H1 (cell line): Measurements from ENCODE around the gene NSD2. TPM values are rescaled to one million over a fixed set of nuclear protein-coding genes. Genes with fewer than 3 reads are reported as not detected.

Source experiments
- CTCF ChIA-PET: fragments of 300-600 bp; sonication (Branson Sonifier 250); formaldehyde crosslinking; loops from one replicate; lab custom pipeline; 2021; ENCODE audit not compliant: partially characterized antibody; lab: Charles Lee
- POLR2A ChIA-PET: fragments of 300-600 bp; sonication (Branson Sonifier 250); formaldehyde crosslinking; loops from one replicate; lab custom pipeline; 2021; ENCODE audit warnings: inconsistent platforms; ENCODE audit not compliant: partially characterized antibody; lab: Charles Lee
- DNase-seq, 2 experiments: peaks; one replicate each; pipeline versions ENCODE4 v3.0.0 to v3.0.0-alpha.2; 2010 to 2022; ENCODE audit warnings: low spot score in 2 of 2, low read depth in 1 of 2, mixed read lengths in 1 of 2
- FAIRE-seq: peaks from 2 replicates; lab custom pipeline; 2011; peaks lifted over from hg19 to GRCh38; lab: Jason Lieb, UNC
- H2AFZ ChIP-seq: 2 replicates; pipeline ENCODE4 v1.8.1; 2012; ENCODE audit warnings: low read length, inconsistent platforms
- H2AK5ac ChIP-seq: 2 replicates; pipeline ENCODE4 v1.6.1; 2013; ENCODE audit warnings: low read depth, low read length
- H2BK120ac ChIP-seq: replicated peaks from 2 replicates; pipeline ENCODE3; 2013; ENCODE audit warnings: low read depth, low read length, inconsistent platforms
- H2BK12ac ChIP-seq: 2 replicates; pipeline ENCODE4 v1.6.1; 2013; ENCODE audit warnings: low read depth, low read length
- H2BK15ac ChIP-seq: 2 replicates; pipeline ENCODE4 v1.6.1; 2013; ENCODE audit warnings: low read length
- H2BK20ac ChIP-seq: 2 replicates; pipeline ENCODE4 v1.6.1; 2013; ENCODE audit warnings: low read length
- H2BK5ac ChIP-seq: 2 replicates; pipeline ENCODE4 v1.6.1; 2013; ENCODE audit warnings: low read depth, low read length
- H3K14ac ChIP-seq: 2 replicates; pipeline ENCODE4 v1.6.1; 2013; ENCODE audit warnings: inconsistent platforms; ENCODE audit not compliant: insufficient read length
- H3K18ac ChIP-seq: 2 replicates; pipeline ENCODE4 v1.6.1; 2013; ENCODE audit warnings: low read length; ENCODE audit errors: extremely low read depth
- H3K23ac ChIP-seq: 2 replicates; pipeline ENCODE4 v1.6.1; 2013; ENCODE audit warnings: inconsistent platforms; ENCODE audit not compliant: insufficient read length
- H3K23me2 ChIP-seq: 2 replicates; pipeline ENCODE4 v1.6.1; 2013; ENCODE audit warnings: low read depth, low read length
- H3K27ac ChIP-seq: 2 replicates; pipeline ENCODE4 v1.6.1; 2011; ENCODE audit warnings: low read depth, low read length, inconsistent platforms
- H3K27me3 ChIP-seq, 4 experiments: replicated peaks in 1 of 4; 1 replicate in 1 of 4; 2 replicates in 3 of 4; pipeline versions ENCODE4 v1.6.1 to v1.8.1; 2011 to 2013; ENCODE audit warnings: low read length in 3 of 4, mild to moderate bottlenecking in 3 of 4, inconsistent platforms in 2 of 4, mixed read lengths in 2 of 4, moderate library complexity in 1 of 4; ENCODE audit not compliant: control insufficient read depth in 3 of 4, insufficient read depth in 3 of 4; ENCODE audit errors: extremely low read depth in 1 of 4
- H3K36me3 ChIP-seq, 4 experiments: 2 replicates each; pipeline versions ENCODE4 v1.6.1 to v1.8.1; 2011 to 2013; ENCODE audit warnings: mild to moderate bottlenecking in 4 of 4, low read length in 3 of 4, moderate library complexity in 2 of 4, control low read depth in 1 of 4, inconsistent platforms in 1 of 4; ENCODE audit not compliant: insufficient read depth in 4 of 4, control insufficient read depth in 2 of 4
- H3K4ac ChIP-seq: replicated peaks from 2 replicates; pipeline ENCODE3; 2013; ENCODE audit warnings: low read length, low read depth, mixed read lengths, inconsistent platforms; ENCODE audit not compliant: insufficient read length
- H3K4me1 ChIP-seq, 4 experiments: replicated peaks in 1 of 4; 1 replicate in 1 of 4; 2 replicates in 3 of 4; pipeline versions ENCODE4 v1.6.1 to v1.8.1; 2011 to 2013; ENCODE audit warnings: low read length in 3 of 4, inconsistent platforms in 2 of 4, mixed read lengths in 1 of 4; ENCODE audit not compliant: insufficient read depth in 4 of 4, control insufficient read depth in 3 of 4
- H3K4me2 ChIP-seq, 2 experiments: 2 replicates each; pipeline versions ENCODE4 v1.6.1 to v1.8.1; 2011 to 2013; ENCODE audit warnings: low read depth in 2 of 2, low read length in 2 of 2, control low read depth in 1 of 2, inconsistent platforms in 1 of 2, mild to moderate bottlenecking in 1 of 2; ENCODE audit not compliant: insufficient read depth in 1 of 2
- H3K4me3 ChIP-seq, 4 experiments: fragments of 200-600, 300-600 bp in 1 of 4; sonication (generic), shearing (Covaris generic), sonication (Bioruptor Twin) in 1 of 4; 2 replicates each; pipeline versions ENCODE4 v1.5.1 to v1.8.1; 2011 to 2016; ENCODE audit warnings: low read length in 4 of 4, low read depth in 3 of 4, control low read depth in 2 of 4, inconsistent platforms in 2 of 4, mild to moderate bottlenecking in 2 of 4, mixed read lengths in 1 of 4, moderate library complexity in 1 of 4; ENCODE audit not compliant: insufficient read depth in 2 of 4; ENCODE audit errors: extremely low read depth in 1 of 4
- H3K56ac ChIP-seq: replicated peaks from 2 replicates; pipeline ENCODE3; 2013; ENCODE audit warnings: low read depth, mild to moderate bottlenecking, mixed read lengths, low read length, inconsistent platforms; ENCODE audit not compliant: insufficient read length
- H3K79me1 ChIP-seq: 2 replicates; pipeline ENCODE4 v1.6.1; 2013; ENCODE audit warnings: low read depth, low read length, control low read depth
- H3K79me2 ChIP-seq, 2 experiments: 2 replicates each; pipeline versions ENCODE4 v1.6.1 to v1.8.1; 2012 to 2013; ENCODE audit warnings: low read length in 2 of 2, mild to moderate bottlenecking in 2 of 2, inconsistent platforms in 1 of 2; ENCODE audit not compliant: insufficient read depth in 2 of 2, control insufficient read depth in 1 of 2
- H3K9ac ChIP-seq, 4 experiments: replicated peaks in 1 of 4; 1 replicate in 1 of 4; 2 replicates in 3 of 4; pipeline versions ENCODE4 v1.6.1 to v1.8.1; 2011 to 2013; ENCODE audit warnings: low read depth in 3 of 4, low read length in 3 of 4, control low read depth in 2 of 4, mild to moderate bottlenecking in 2 of 4, moderate library complexity in 2 of 4, inconsistent platforms in 1 of 4; ENCODE audit errors: extremely low read depth in 1 of 4
- H3K9me3 ChIP-seq, 2 experiments: 2 replicates each; pipeline versions ENCODE4 v1.6.1 to v1.8.1; 2012 to 2013; ENCODE audit warnings: mild to moderate bottlenecking in 2 of 2, moderate library complexity in 2 of 2, control low read depth in 1 of 2, inconsistent platforms in 1 of 2, low read depth in 1 of 2, low read length in 1 of 2, mixed read lengths in 1 of 2; ENCODE audit not compliant: insufficient read depth in 2 of 2
- H4K20me1 ChIP-seq, 2 experiments: replicated peaks in 1 of 2; 2 replicates each; pipeline versions ENCODE3 to v1.8.1; 2011 to 2013; ENCODE audit warnings: inconsistent platforms in 2 of 2, low read length in 2 of 2, mild to moderate bottlenecking in 1 of 2; ENCODE audit not compliant: insufficient read depth in 2 of 2, control insufficient read depth in 1 of 2
- H4K5ac ChIP-seq: 2 replicates; pipeline ENCODE4 v1.6.1; 2013; ENCODE audit warnings: low read length, low read depth, mixed read lengths, inconsistent platforms; ENCODE audit not compliant: insufficient read length
- H4K8ac ChIP-seq: 2 replicates; pipeline ENCODE4 v1.8.0; 2013; ENCODE audit warnings: mild to moderate bottlenecking, moderate library complexity, low read length, inconsistent platforms; ENCODE audit not compliant: insufficient read depth; ENCODE audit errors: extremely low read depth
- H4K91ac ChIP-seq: replicated peaks from 2 replicates; pipeline ENCODE3; 2013; ENCODE audit warnings: low read length, mixed read lengths, inconsistent platforms; ENCODE audit not compliant: insufficient read length
- ASH2L ChIP-seq: fragments of 200-600, 300-600 bp; sonication (generic); IDR thresholded peaks from one replicate; pipeline ENCODE4 v1.7.1; 2017; ENCODE audit warnings: low read length
- ATF2 ChIP-seq: IDR thresholded peaks from 2 replicates; pipeline ENCODE4 v1.6.1; 2012; ENCODE audit warnings: low read length, inconsistent platforms
- CTBP2 ChIP-seq: IDR thresholded peaks from 2 replicates; pipeline ENCODE4 v1.7.0; 2011; ENCODE audit warnings: borderline replicate concordance, mild to moderate bottlenecking, moderate library complexity, mixed read lengths, low read length; ENCODE audit not compliant: insufficient read depth, insufficient read length
- EP300 ChIP-seq, 2 experiments: IDR thresholded peaks; 1 replicate in 1 of 2; 2 replicates in 1 of 2; pipeline ENCODE4 v1.6.1; 2011 to 2012; ENCODE audit warnings: low read depth in 2 of 2, low read length in 2 of 2, mild to moderate bottlenecking in 2 of 2, borderline replicate concordance in 1 of 2, inconsistent platforms in 1 of 2, moderate library complexity in 1 of 2
- KDM4A ChIP-seq: IDR thresholded peaks from one replicate; pipeline ENCODE4 v1.7.1; 2012; ENCODE audit warnings: low read depth, mild to moderate bottlenecking, moderate library complexity, low read length, inconsistent platforms; ENCODE audit not compliant: severe bottlenecking
- PHF8 ChIP-seq: fragments of 200-600 bp; sonication (generic); conservative IDR thresholded peaks from 2 replicates; pipeline ENCODE4 v1.7.1; 2012; ENCODE audit warnings: low read depth, mild to moderate bottlenecking, inconsistent platforms, low read length, moderate library complexity
- POLR2A ChIP-seq, 2 experiments: IDR thresholded peaks; 1 replicate in 1 of 2; 2 replicates in 1 of 2; pipeline ENCODE4 v1.6.1; 2011; ENCODE audit warnings: low read depth in 2 of 2, low read length in 2 of 2, mild to moderate bottlenecking in 2 of 2; ENCODE audit errors: control extremely low read depth in 1 of 2
- SP2 ChIP-seq: IDR thresholded peaks from 2 replicates; pipeline ENCODE4 v1.6.1; 2012; ENCODE audit warnings: mild to moderate bottlenecking, low read length, inconsistent platforms
- SP4 ChIP-seq: IDR thresholded peaks from 2 replicates; pipeline ENCODE4 v1.6.1; 2012; ENCODE audit warnings: low read length, inconsistent platforms
- ZNF274 ChIP-seq: IDR thresholded peaks from 2 replicates; pipeline ENCODE4 v1.7.0; 2012; ENCODE audit warnings: low read length, borderline replicate concordance; ENCODE audit errors: extremely low read depth
- whole genome bisulfite sequencing, 2 experiments: shearing (Covaris generic) in 1 of 2; methylation state at CpG; one replicate each; pipeline versions ENCODE4 v1.1.6 to v1.1.7; 2013 to 2015; ENCODE audit warnings: low lambda C conversion rate in 2 of 2, mixed read lengths in 2 of 2, inconsistent platforms in 1 of 2, low coverage in 1 of 2, missing lambda C conversion rate in 1 of 2; ENCODE audit not compliant: insufficient replicate concordance in 2 of 2, insufficient coverage in 1 of 2, insufficient read length in 1 of 2; ENCODE audit errors: extremely low coverage in 1 of 2, missing lambda C conversion rate in 1 of 2; 5-methylcytosine and 5-hydroxymethylcytosine counted together
- polyA plus RNA-seq, 7 experiments: library from polyadenylated mRNA; depleted of rRNA in 3 of 7; stranded (reverse) in 5 of 7; unstranded in 2 of 7; fragments of >200 nt in 5 of 7; fragments of 200-250 nt in 2 of 7; gene quantifications; 1 replicate in 5 of 7; 2 replicates in 1 of 7; 4 replicates in 1 of 7; pipeline versions ENCODE4 v1.2.1 to v1.2.3, GENCODE V29; 2011 to 2013; ENCODE audit warnings: missing spikeins in 2 of 7, mixed read lengths in 2 of 7
- total RNA-seq: library from RNA; stranded (reverse); fragmentation: NEBNext Ultra II Directional; extraction: Animal tissue kit (Norgen Biotek cat#: 25700); gene quantifications from 2 replicates; pipeline ENCODE4 v1.2.1, GENCODE V29; 2021

NSD2 gene
- total and polyA plus RNA-seq, 2 of the 8 experiments (the other 6 are each of a cell fraction or from before 2014, with no cell fraction given) = 26.7 to 129 TPM

GRCh38 chr4:1821679-1822567, 49.3 kb upstream of the NSD2 start:
- Histone ChIP-seq H3K4me3 (no peak overlapping the region), H3K14ac (no peak overlapping the region), H3K27me3 (no peaks in the 10 kb centered on the region), H3K9ac (no peak overlapping the region), H2BK120ac (no peak overlapping the region), H2AFZ (no peak overlapping the region), H2AK5ac (no peak overlapping the region), H4K20me1 (no peaks in the 10 kb centered on the region), H2BK20ac (no peak overlapping the region), H3K4me1 (no peaks in the 10 kb centered on the region), H2BK15ac (no peak overlapping the region), H4K8ac (no peak overlapping the region; the same call in 1 of the 2 replicates), H4K5ac (no peak overlapping the region), H2BK5ac (no peak overlapping the region), H3K79me2 (no peaks in the 10 kb centered on the region), H2BK12ac (no peak overlapping the region), H3K4me2 (no peak overlapping the region), H3K79me1 (no peaks in the 10 kb centered on the region), H3K56ac (no peak overlapping the region), H3K4ac (no peak overlapping the region), H3K27ac (no peak overlapping the region), H3K18ac (no peak overlapping the region), H3K9me3 (no peaks in the 10 kb centered on the region), H3K23me2 (no peaks in the 10 kb centered on the region), H4K91ac (no peak overlapping the region), H3K23ac (no peak overlapping the region), H3K36me3 (peaks cover 0 to 14% (median 8%) of the 10 kb centered on the region in 4 experiments; a peak in 6 of 8 replicates)
- no peak for FAIRE-seq
- CTCF ChIA-PET = interaction anchor here (0.9 to 71.2 kb wide), 9 partner anchors 9 to 129 kb away, joined by 3 to 2507 read pairs (median 3); no protein-coding TSS in a partner anchor
- POLR2A ChIA-PET = interaction anchor here (1.2 kb wide), 1 partner anchor 16 kb away, joined by 3 read pairs; no protein-coding TSS in a partner anchor
- DNase-seq = no peak
- 97% methylated on average over 18 of the region's 18 CpGs; no CpG with 5 or more reads in 1 of the 2 experiments for WGBS, 2 experiments
- TF ChIP-seq PHF8 = no peak
- no peak for TF ChIP-seq POLR2A (IDR thresholded peaks at IDR 0.05; ENCODE audit: control extremely low read depth in 1 of 2, low read depth in 2 of 2, low read length in 2 of 2)
- TF ChIP-seq SP4 = no peak
- TF ChIP-seq ATF2 = no peak
- TF ChIP-seq SP2 = no peak
- TF ChIP-seq KDM4A = no peak
- no peak for TF ChIP-seq CTBP2
- TF ChIP-seq EP300 (IDR thresholded peaks at IDR 0.05; ENCODE audit: borderline replicate concordance in 1 of 2, low read depth in 2 of 2, low read length in 2 of 2) = no peak
- no peak for TF ChIP-seq ZNF274
- TF ChIP-seq ASH2L = no peak
